ENCODE results near the gene RPS19BP1. TPM values are rescaled to one million over a fixed set of nuclear protein-coding genes. Genes with fewer than 3 reads are reported as not detected.

Gene RPS19BP1
- total and polyA plus RNA-seq, 2 donors (not counting 1 experiment from before 2014, with no cell fraction given), result 60.3 to 74.8 TPM

GRCh38 chr22:39524089-39524752 is 8.3 kb downstream of the RPS19BP1 start:
- Histone ChIP-seq H3K36me3 (replicated peaks in 1 of 2; ENCODE audit: control extremely low read depth in 1 of 2, control insufficient read depth in 1 of 2, extremely low read depth in 1 of 2, insufficient read depth in 2 of 2, low read length in 1 of 2) (peaks cover 0 to 54% of the 10 kb centered on the region in 2 experiments), H3K4me1 (ENCODE audit: control insufficient read depth in 2 of 2, insufficient read depth in 2 of 2, low read length in 2 of 2) (peaks cover 52 to 76% of the 10 kb centered on the region in 2 donors), H2AFZ (ENCODE audit: insufficient read depth, low read depth, low read length, poor library complexity, severe bottlenecking) (no peak overlapping the region), H3K27ac (ENCODE audit: low read length in 2 of 2) (no peak overlapping the region), H3K9ac (ENCODE audit: low read length) (no peak overlapping the region), H3K4me3 (ENCODE audit: control extremely low read depth in 1 of 5, extremely low read depth in 1 of 5, insufficient read depth in 1 of 5, low read depth in 2 of 5, low read length in 4 of 5) (no peak overlapping the region), H3K4me2 (replicated peaks; ENCODE audit: low read depth, low read length, poor library complexity, severe bottlenecking) (peak overlapping the region; percentile 13), H3K9me3 (ENCODE audit: control extremely low read depth in 1 of 3, control insufficient read depth in 2 of 3, insufficient read depth in 1 of 3, low read length in 2 of 3) (peaks cover 0 to 7% (median 0%) of the 10 kb centered on the region in 3 donors), H3K27me3 (replicated peaks in 1 of 4; ENCODE audit: control extremely low read depth in 1 of 4, control insufficient read depth in 3 of 4, insufficient read depth in 4 of 4, low read length in 3 of 4) (no peaks in the 10 kb centered on the region), H4K20me1 (ENCODE audit: control insufficient read depth, insufficient read depth, low read length, poor library complexity, severe bottlenecking) (peaks cover 71% of the 10 kb centered on the region), H3K79me2 (ENCODE audit: control insufficient read depth, insufficient read depth, low read length) (peaks cover 76% of the 10 kb centered on the region)
- no peaks in the 10 kb centered on the region for H3K9me3 Mint-ChIP-seq (ENCODE audit: insufficient read depth)
- DNase-seq (no peak), ATAC-seq (ENCODE audit: low read depth) (no peak)
- WGBS (ENCODE audit: insufficient coverage), result 82% methylated on average over 10 of the region's 13 CpGs
- TF ChIP-seq CTCF (IDR thresholded peaks at IDR 0.05) (no peak), EZH2 (IDR thresholded peaks at IDR 0.05; ENCODE audit: borderline replicate concordance, insufficient read depth, low read depth, low read length, poor library complexity, severe bottlenecking) (no peak)
- CTCF ChIA-PET, result interaction anchor here (0.6 to 2.3 kb wide), 7 partner anchors 10 to 501 kb away, joined by 3 to 10 read pairs (median 4); partner anchors contain the start of gene TAB1
- POLR2A ChIA-PET, result interaction anchor here (0.6 to 1.3 kb wide), 3 partner anchors 71 to 941 kb away, joined by 3 to 6 read pairs (median 4); no protein-coding TSS in a partner anchor
- intact Hi-C loops (cut with micrococcal nuclease), result loop anchor here (10.0 kb wide), 1 partner anchor 649 kb away; the partner anchor contains the start of gene CBX6
- H3K4me1 Mint-ChIP-seq, result peaks cover 76% of the 10 kb centered on the region
- H3K27me3 Mint-ChIP-seq, result no peaks in the 10 kb centered on the region
- H3K4me3 Mint-ChIP-seq, result peak overlapping the region; percentile 23
- peak overlapping the region; percentile 86 for H3K27ac Mint-ChIP-seq

Data from B cell (primary cell).